K562 (cell line): ENCODE measurements around the gene SMYD1.

Experiments used
- ATF2 ChIP-seq: sonication (generic); formaldehyde crosslinking; IDR thresholded peaks from 2 replicates; pipeline ENCODE4 v1.8.1; 2022; ENCODE audit warnings: missing genetic modification reagents
- CHD4 ChIP-seq: fragments of 200-600 bp; sonication (generic); IDR thresholded peaks from 3 replicates; pipeline ENCODE4 v1.6.1; 2012; ENCODE audit warnings: low read depth, mild to moderate bottlenecking, mixed read lengths, low read length, inconsistent platforms; ENCODE audit not compliant: insufficient read depth, insufficient replicate concordance, poor library complexity, severe bottlenecking
- DPF2 ChIP-seq: fragments of 450-650 bp; IDR thresholded peaks from 2 replicates; pipeline ENCODE4 v1.6.1; 2016
- FOXP4 ChIP-seq: sonication (generic); formaldehyde crosslinking; IDR thresholded peaks from 2 replicates; pipeline ENCODE4 v1.8.0; 2022; ENCODE audit warnings: mild to moderate bottlenecking, missing genetic modification reagents, borderline replicate concordance
- JUNB ChIP-seq: fragments of 450-650 bp; formaldehyde crosslinking; conservative IDR thresholded peaks from 2 replicates; pipeline ENCODE4 v1.4.0; 2020; ENCODE audit warnings: mild to moderate bottlenecking
- MYNN ChIP-seq, 2 experiments: sonication (generic); formaldehyde crosslinking in 1 of 2; IDR thresholded peaks; 2 replicates each; pipeline versions ENCODE4 v1.5.0 to v1.6.1; 2016 to 2020; ENCODE audit warnings: antibody characterized with exemption in 1 of 2, missing genetic modification reagents in 1 of 2
- ZNF41 ChIP-seq: fragments of 250-450 bp; sonication (Bioruptor Pico); conservative IDR thresholded peaks from 2 replicates; pipeline ENCODE4 v1.4.0; 2020; ENCODE audit warnings: mild to moderate bottlenecking
- ZNF609 ChIP-seq: sonication (generic); formaldehyde crosslinking; IDR thresholded peaks from 2 replicates; pipeline ENCODE4 v1.8.1; 2023; ENCODE audit warnings: missing genetic modification reagents, mild to moderate bottlenecking, borderline replicate concordance
- ZZZ3 ChIP-seq: fragments of 450-650 bp; IDR thresholded peaks from 2 replicates; pipeline ENCODE4 v1.6.1; 2016; ENCODE audit warnings: antibody characterized with exemption, mild to moderate bottlenecking, moderate library complexity
- TF ChIP-seq, protein P1 (sequence below), 3 experiments: IDR thresholded peaks in 2 of 3; conservative IDR thresholded peaks in 1 of 3; 2 replicates each; pipeline ENCODE4 v1.5.1; 2011 to 2012; ENCODE audit warnings: low read length in 3 of 3, mild to moderate bottlenecking in 3 of 3, control low read depth in 2 of 3, improper control_type of control experiment in 1 of 3, inconsistent platforms in 1 of 3, low read depth in 1 of 3, mixed read lengths in 1 of 3, moderate library complexity in 1 of 3; ENCODE audit not compliant: insufficient read depth in 2 of 3
- TF ChIP-seq, protein P2 (sequence below): sonication (generic); formaldehyde crosslinking; IDR thresholded peaks from 2 replicates; pipeline ENCODE4 v1.8.1; 2023; ENCODE audit warnings: mild to moderate bottlenecking, missing genetic modification reagents

- TF ChIP-seq, protein P1, sequence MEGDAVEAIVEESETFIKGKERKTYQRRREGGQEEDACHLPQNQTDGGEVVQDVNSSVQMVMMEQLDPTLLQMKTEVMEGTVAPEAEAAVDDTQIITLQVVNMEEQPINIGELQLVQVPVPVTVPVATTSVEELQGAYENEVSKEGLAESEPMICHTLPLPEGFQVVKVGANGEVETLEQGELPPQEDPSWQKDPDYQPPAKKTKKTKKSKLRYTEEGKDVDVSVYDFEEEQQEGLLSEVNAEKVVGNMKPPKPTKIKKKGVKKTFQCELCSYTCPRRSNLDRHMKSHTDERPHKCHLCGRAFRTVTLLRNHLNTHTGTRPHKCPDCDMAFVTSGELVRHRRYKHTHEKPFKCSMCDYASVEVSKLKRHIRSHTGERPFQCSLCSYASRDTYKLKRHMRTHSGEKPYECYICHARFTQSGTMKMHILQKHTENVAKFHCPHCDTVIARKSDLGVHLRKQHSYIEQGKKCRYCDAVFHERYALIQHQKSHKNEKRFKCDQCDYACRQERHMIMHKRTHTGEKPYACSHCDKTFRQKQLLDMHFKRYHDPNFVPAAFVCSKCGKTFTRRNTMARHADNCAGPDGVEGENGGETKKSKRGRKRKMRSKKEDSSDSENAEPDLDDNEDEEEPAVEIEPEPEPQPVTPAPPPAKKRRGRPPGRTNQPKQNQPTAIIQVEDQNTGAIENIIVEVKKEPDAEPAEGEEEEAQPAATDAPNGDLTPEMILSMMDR (IDR thresholded peaks at IDR 0.05 in 2 of 3, conservative IDR thresholded peaks at IDR 0.05 in 1 of 3; ENCODE audit: insufficient read depth in 2 of 3, low read depth in 1 of 3, low read length in 3 of 3): no peak
- TF ChIP-seq ZNF41 (CRISPR knock-in tag) (no peak), MYNN (IDR thresholded peaks at IDR 0.05) (no peak), MYNN (CRISPR knock-in tag; IDR thresholded peaks at IDR 0.05) (no peak), JUNB (CRISPR knock-in tag) (no peak), CHD4 (no peak), ZNF609 (no peak), DPF2 (no peak), ZZZ3 (no peak), FOXP4 (CRISPR knock-in tag) (no peak), ATF2 (CRISPR knock-in tag) (no peak)
- TF ChIP-seq, protein P2, sequence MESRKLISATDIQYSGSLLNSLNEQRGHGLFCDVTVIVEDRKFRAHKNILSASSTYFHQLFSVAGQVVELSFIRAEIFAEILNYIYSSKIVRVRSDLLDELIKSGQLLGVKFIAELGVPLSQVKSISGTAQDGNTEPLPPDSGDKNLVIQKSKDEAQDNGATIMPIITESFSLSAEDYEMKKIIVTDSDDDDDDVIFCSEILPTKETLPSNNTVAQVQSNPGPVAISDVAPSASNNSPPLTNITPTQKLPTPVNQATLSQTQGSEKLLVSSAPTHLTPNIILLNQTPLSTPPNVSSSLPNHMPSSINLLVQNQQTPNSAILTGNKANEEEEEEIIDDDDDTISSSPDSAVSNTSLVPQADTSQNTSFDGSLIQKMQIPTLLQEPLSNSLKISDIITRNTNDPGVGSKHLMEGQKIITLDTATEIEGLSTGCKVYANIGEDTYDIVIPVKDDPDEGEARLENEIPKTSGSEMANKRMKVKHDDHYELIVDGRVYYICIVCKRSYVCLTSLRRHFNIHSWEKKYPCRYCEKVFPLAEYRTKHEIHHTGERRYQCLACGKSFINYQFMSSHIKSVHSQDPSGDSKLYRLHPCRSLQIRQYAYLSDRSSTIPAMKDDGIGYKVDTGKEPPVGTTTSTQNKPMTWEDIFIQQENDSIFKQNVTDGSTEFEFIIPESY (CRISPR knock-in tag): no peak
Observed at GRCh38 chr2:88146590-88146989, 79.0 kb downstream of the SMYD1 start.
